ENCODE results near the gene SF3B4. TPM values are rescaled to one million over a fixed set of nuclear protein-coding genes. Genes with fewer than 3 reads are reported as not detected.

SF3B4 gene
- total and polyA plus RNA-seq, 2 donors (not counting 1 experiment from before 2014, with no cell fraction given), result 22.6 to 60.1 TPM

Other genes with a start within 250 kb of the SF3B4 start
- not detected in 2 replicates for gene FCGR1A, start 145.1 kb downstream of the SF3B4 start, total RNA-seq
- 0.10 TPM in 1 of 2 replicates, not detected in the other for gene FCGR1A, start 145.1 kb downstream of the SF3B4 start, polyA plus RNA-seq
- 15.9 and 16.7 TPM in 2 replicates for gene BOLA1, start 28.2 kb downstream of the SF3B4 start, total RNA-seq
- gene BOLA1, start 28.2 kb downstream of the SF3B4 start, polyA plus RNA-seq, result 6.9 and 15.0 TPM in 2 replicates
- gene SV2A, start 10.0 kb downstream of the SF3B4 start, total RNA-seq, result 0.07 and 0.10 TPM in 2 replicates
- 0.23 and 0.24 TPM in 2 replicates for gene SV2A, start 10.0 kb downstream of the SF3B4 start, polyA plus RNA-seq
- 0.15 TPM in 1 of 2 replicates, not detected in the other for gene MTMR11, start 9.1 kb upstream of the SF3B4 start, total RNA-seq
- 0.74 and 0.91 TPM in 2 replicates for gene MTMR11, start 9.1 kb upstream of the SF3B4 start, polyA plus RNA-seq
- gene OTUD7B, start 82.9 kb upstream of the SF3B4 start, total RNA-seq, result 3.3 and 4.1 TPM in 2 replicates
- gene OTUD7B, start 82.9 kb upstream of the SF3B4 start, polyA plus RNA-seq, result 0.25 and 0.40 TPM in 2 replicates
- 49.1 and 50.0 TPM in 2 replicates for gene VPS45, start 140.0 kb upstream of the SF3B4 start, total RNA-seq
- gene VPS45, start 140.0 kb upstream of the SF3B4 start, polyA plus RNA-seq, result 23.4 TPM in 2 replicates
- 182 and 186 TPM in 2 replicates for gene PLEKHO1, start 222.1 kb upstream of the SF3B4 start, total RNA-seq
- 111 and 129 TPM in 2 replicates for gene PLEKHO1, start 222.1 kb upstream of the SF3B4 start, polyA plus RNA-seq

Data from B cell (primary cell).